ENCODE measurements around the gene C16orf74. TPM values are rescaled to one million over a fixed set of nuclear protein-coding genes. Genes with fewer than 3 reads are reported as not detected.

The C16orf74 gene
- total and polyA plus RNA-seq, 2 of the 13 experiments (the other 11 are each of a cell fraction or from before 2014, with no cell fraction given): 0.13 to 0.29 TPM

- TF ChIP-seq ETS1 (CRISPR knock-in tag; IDR thresholded peaks at IDR 0.05): no peak
- peak; percentile 15; the same call in 1 of the 2 replicates for TF ChIP-seq ZFP1 (CRISPR knock-in tag; IDR thresholded peaks at IDR 0.05)
- no peak for TF ChIP-seq CHD4 (IDR thresholded peaks at IDR 0.05; ENCODE audit: borderline replicate concordance, low read length)
- TF ChIP-seq STAT6 (CRISPR knock-in tag; IDR thresholded peaks at IDR 0.05; ENCODE audit: borderline replicate concordance): peak; percentile 86; the same call in 1 of the 2 replicates
- TF ChIP-seq SRF (IDR thresholded peaks at IDR 0.05; ENCODE audit: low read depth, low read length): no peak
- TF ChIP-seq PHF8 (CRISPR knock-in tag; IDR thresholded peaks at IDR 0.05): peak; percentile 86; the same call in 1 of the 2 replicates
- peak; percentile 59; the same call in 1 of the 2 replicates for TF ChIP-seq BCL3 (CRISPR knock-in tag; IDR thresholded peaks at IDR 0.05)
- TF ChIP-seq ZBTB25 (CRISPR knock-in tag; IDR thresholded peaks at IDR 0.05): peak; percentile 99
- TF ChIP-seq ZNF441 (CRISPR knock-in tag; IDR thresholded peaks at IDR 0.05; ENCODE audit: borderline replicate concordance): peak; percentile 26; the same call in 1 of the 2 replicates
- TF ChIP-seq ERF (CRISPR knock-in tag; IDR thresholded peaks at IDR 0.05): peak; percentile 84
- TF ChIP-seq KMT2B (CRISPR knock-in tag; IDR thresholded peaks at IDR 0.05): peak; percentile 93
- TF ChIP-seq ZNF816 (CRISPR knock-in tag; IDR thresholded peaks at IDR 0.05; ENCODE audit: borderline replicate concordance): peak; percentile 85; the same call in 1 of the 2 replicates
- peak; percentile 93 for TF ChIP-seq YEATS4 (CRISPR knock-in tag; IDR thresholded peaks at IDR 0.05; ENCODE audit: borderline replicate concordance)
- TF ChIP-seq ZC3H13 (CRISPR knock-in tag; IDR thresholded peaks at IDR 0.05): no peak; the same call in 1 of the 2 replicates
- no peak for TF ChIP-seq HOXA7 (CRISPR knock-in tag; IDR thresholded peaks at IDR 0.05)
- no peak for TF ChIP-seq MYNN (CRISPR knock-in tag; IDR thresholded peaks at IDR 0.05; ENCODE audit: low read depth)
- no peak for TF ChIP-seq CC2D1A (CRISPR knock-in tag; IDR thresholded peaks at IDR 0.05)
- TF ChIP-seq EZH2 (conservative IDR thresholded peaks at IDR 0.05; ENCODE audit: low read depth, low read length): no peak
- TF ChIP-seq RXRB (CRISPR knock-in tag; IDR thresholded peaks at IDR 0.05; ENCODE audit: borderline replicate concordance): peak; percentile 81
- TF ChIP-seq ELF1 (CRISPR knock-in tag; IDR thresholded peaks at IDR 0.05): peak; percentile 97
- peak; percentile 40 for TF ChIP-seq NFYB (CRISPR knock-in tag; IDR thresholded peaks at IDR 0.05)
These were observed 48.8 kb upstream of the C16orf74 start, which contains the start of the genes COX4I1 and EMC8 (continued) for GRCh38 chr16:85799497-85800320.
